OCI-LY1 (cell line): ENCODE results near the gene ADAMTS17.

Experiments
- CTCF ChIP-seq: fragments of 200-600 bp; sonication (generic), shearing (Covaris generic); IDR thresholded peaks from 2 replicates; pipeline ENCODE4 v1.5.1; 2017; ENCODE audit warnings: mild to moderate bottlenecking, antibody characterized with exemption, low read length, moderate library complexity, mixed read lengths
- EZH2 ChIP-seq: fragments of 200-600 bp; sonication (generic), shearing (Covaris generic); IDR thresholded peaks from 2 replicates; pipeline ENCODE4 v1.8.0; 2017; ENCODE audit warnings: borderline replicate concordance, mixed run types, mild to moderate bottlenecking, antibody characterized with exemption, low read length, moderate library complexity, mixed read lengths

DNA sequence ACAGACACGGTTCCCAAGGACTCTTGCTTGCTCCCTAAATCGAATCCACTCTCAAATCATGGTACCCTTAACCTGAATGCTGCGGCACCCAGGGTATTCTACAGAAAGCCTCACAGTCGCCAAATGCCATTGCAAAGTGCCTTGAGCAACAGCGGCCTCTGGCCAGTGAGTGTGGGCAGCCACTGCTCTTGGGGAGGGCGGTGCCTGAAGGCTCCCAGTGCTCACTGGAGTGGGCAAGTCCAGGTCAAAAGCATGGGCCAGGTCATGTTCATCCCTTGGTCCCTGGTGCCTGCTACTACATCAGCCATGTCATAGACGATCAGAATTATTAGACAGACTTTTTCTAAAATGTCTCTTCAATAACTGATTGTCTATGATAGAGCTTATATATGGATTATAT lies 82.5 kb downstream of the ADAMTS17 start:
- TF ChIP-seq CTCF (no peak), EZH2 (no peak)
